HG03571 (cell line): Measurements from ENCODE around the gene RNF126.
A peak's percentile ranks its signal among the peaks of the same experiment; 100 is the strongest.

ENCODE experiments used
- ATAC-seq: cut with Tn5 transposase; IDR thresholded peaks from one replicate; pipeline ENCODE4 v1.9.1; 2021; ENCODE audit not compliant: unreplicated experiment

The RNF126 gene

GRCh38 chr19:664913-665443 lies 2.0 kb upstream of the RNF126 start:
- ATAC-seq, result no peak

GRCh38 chr19:663682-664117 lies 686 bp upstream of the RNF126 start:
- no peak for ATAC-seq

GRCh38 chr19:662207-662961 lies 630 bp downstream of the RNF126 start:
- ATAC-seq, result peak; percentile 10

- no peak for ATAC-seq
These were observed 1.4 kb downstream of the RNF126 start for GRCh38 chr19:661427-662196.

- no peak for ATAC-seq
These were observed 2.1 kb downstream of the RNF126 start for GRCh38 chr19:660793-661426.

GRCh38 chr19:658916-659839 lies 3.8 kb downstream of the RNF126 start:
- ATAC-seq, result no peak

- ATAC-seq, result no peak
These were observed 4.8 kb downstream of the RNF126 start for GRCh38 chr19:658059-658839.

GRCh38 chr19:657611-658010 lies 5.4 kb downstream of the RNF126 start:
- ATAC-seq, result no peak

- ATAC-seq, result no peak
These were observed 6.1 kb downstream of the RNF126 start for GRCh38 chr19:656751-657559.

- ATAC-seq, result no peak
These were observed 7.3 kb downstream of the RNF126 start for GRCh38 chr19:655691-656090.

- ATAC-seq, result no peak
These were observed 9.6 kb downstream of the RNF126 start for GRCh38 chr19:653425-653824.

GRCh38 chr19:652467-653389 lies 10.3 kb downstream of the RNF126 start:
- no peak for ATAC-seq

- ATAC-seq, result no peak
These were observed 11.0 kb downstream of the RNF126 start for GRCh38 chr19:651991-652390.

- ATAC-seq, result no peak
These were observed 11.7 kb downstream of the RNF126 start for GRCh38 chr19:651114-651818.

- no peak for ATAC-seq
These were observed 12.9 kb downstream of the RNF126 start for GRCh38 chr19:650121-650520.

GRCh38 chr19:648904-649801 lies 13.9 kb downstream of the RNF126 start:
- no peak for ATAC-seq
